GM21515 (cell line): ENCODE results near the gene MYDGF.

Source experiments
- ATAC-seq: cut with Tn5 transposase; IDR thresholded peaks from one replicate; pipeline ENCODE4 v1.9.1; 2021; ENCODE audit not compliant: unreplicated experiment

Gene MYDGF

DNA sequence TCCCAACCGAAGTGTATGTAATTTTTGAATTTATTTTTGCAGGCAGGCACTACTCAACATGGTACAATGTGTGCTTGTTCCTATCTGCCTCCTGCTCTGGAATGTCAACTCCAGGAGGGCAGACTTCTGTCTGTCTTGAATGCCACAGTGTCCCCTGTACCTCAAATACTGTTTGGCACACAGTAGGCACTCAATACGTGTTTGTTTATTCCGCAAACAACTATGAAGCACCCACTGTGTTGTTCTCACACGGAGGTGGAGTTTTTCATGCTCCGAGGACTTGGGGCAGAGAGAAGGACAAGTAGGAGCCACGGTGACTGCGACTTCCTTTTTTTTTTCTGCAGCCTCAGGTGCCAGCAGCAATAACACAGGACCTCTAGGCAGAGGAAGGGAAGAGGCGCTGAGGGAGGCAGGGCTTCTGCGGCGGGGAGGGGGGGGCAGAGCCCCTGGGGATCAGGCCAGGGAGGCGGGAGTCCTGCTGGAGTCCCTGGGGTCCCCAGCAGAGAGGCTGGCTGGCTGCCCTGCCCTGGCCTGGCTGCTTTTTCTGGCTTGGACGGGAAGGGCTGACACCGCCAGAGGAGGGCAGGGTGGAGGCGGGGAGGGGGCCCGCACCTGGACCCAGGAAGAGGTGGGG lies 60.1 kb downstream of the MYDGF start:
- no peak for ATAC-seq
